Measurements from ENCODE around the gene ERI3.

- no peak for TF ChIP-seq POLR2AphosphoS5 (IDR thresholded peaks at IDR 0.05)
- TF ChIP-seq EP300 (conservative IDR thresholded peaks at IDR 0.05; ENCODE audit: poor library complexity, severe bottlenecking), result no peak
- TF ChIP-seq MXI1 (conservative IDR thresholded peaks at IDR 0.05; ENCODE audit: poor library complexity, severe bottlenecking), result no peak
- TF ChIP-seq, protein P1, sequence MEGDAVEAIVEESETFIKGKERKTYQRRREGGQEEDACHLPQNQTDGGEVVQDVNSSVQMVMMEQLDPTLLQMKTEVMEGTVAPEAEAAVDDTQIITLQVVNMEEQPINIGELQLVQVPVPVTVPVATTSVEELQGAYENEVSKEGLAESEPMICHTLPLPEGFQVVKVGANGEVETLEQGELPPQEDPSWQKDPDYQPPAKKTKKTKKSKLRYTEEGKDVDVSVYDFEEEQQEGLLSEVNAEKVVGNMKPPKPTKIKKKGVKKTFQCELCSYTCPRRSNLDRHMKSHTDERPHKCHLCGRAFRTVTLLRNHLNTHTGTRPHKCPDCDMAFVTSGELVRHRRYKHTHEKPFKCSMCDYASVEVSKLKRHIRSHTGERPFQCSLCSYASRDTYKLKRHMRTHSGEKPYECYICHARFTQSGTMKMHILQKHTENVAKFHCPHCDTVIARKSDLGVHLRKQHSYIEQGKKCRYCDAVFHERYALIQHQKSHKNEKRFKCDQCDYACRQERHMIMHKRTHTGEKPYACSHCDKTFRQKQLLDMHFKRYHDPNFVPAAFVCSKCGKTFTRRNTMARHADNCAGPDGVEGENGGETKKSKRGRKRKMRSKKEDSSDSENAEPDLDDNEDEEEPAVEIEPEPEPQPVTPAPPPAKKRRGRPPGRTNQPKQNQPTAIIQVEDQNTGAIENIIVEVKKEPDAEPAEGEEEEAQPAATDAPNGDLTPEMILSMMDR (IDR thresholded peaks at IDR 0.05; ENCODE audit: poor library complexity, severe bottlenecking), result no peak
- TF ChIP-seq EZH2 (IDR thresholded peaks at IDR 0.05; ENCODE audit: borderline replicate concordance, insufficient read depth, low read length, poor library complexity, severe bottlenecking), result no peak
- TF ChIP-seq RAD21 (conservative IDR thresholded peaks at IDR 0.05), result no peak
Observed at GRCh38 chr1:44261171-44261817, 93.8 kb downstream of the ERI3 start.
